NCI-H2196 treated with DMSO at 0.1 percent for 48 hours (cell line): ENCODE data around the gene SCUBE3.

Experiments used
- DNase-seq: peaks from one replicate; lab custom pipeline; 2025; ENCODE audit not compliant: unreplicated experiment; lab: John Stamatoyannopoulos, UW

SCUBE3 gene

GRCh38 chr6:35237476-35237875, 23.7 kb downstream of the SCUBE3 start:
- DNase-seq: no peak

GRCh38 chr6:35238843-35239289, 25.1 kb downstream of the SCUBE3 start:
- DNase-seq: no peak

- no peak for DNase-seq
Observed at GRCh38 chr6:35239581-35239980, 25.8 kb downstream of the SCUBE3 start.

- peak; percentile 28 for DNase-seq
Observed at GRCh38 chr6:35240838-35241801, 27.4 kb downstream of the SCUBE3 start.

GRCh38 chr6:35242486-35242885, 28.7 kb downstream of the SCUBE3 start:
- DNase-seq: no peak

GRCh38 chr6:35242906-35243305, 29.1 kb downstream of the SCUBE3 start:
- DNase-seq: no peak

- no peak for DNase-seq
Observed at GRCh38 chr6:35243386-35243958, 29.7 kb downstream of the SCUBE3 start.

- no peak for DNase-seq
Observed at GRCh38 chr6:35244551-35244950, 30.8 kb downstream of the SCUBE3 start.

GRCh38 chr6:35247642-35248231, 34.0 kb downstream of the SCUBE3 start:
- DNase-seq: no peak

- no peak for DNase-seq
Observed at GRCh38 chr6:35248300-35248699, 34.5 kb downstream of the SCUBE3 start.

GRCh38 chr6:35248965-35249364, 35.2 kb downstream of the SCUBE3 start:
- no peak for DNase-seq

- DNase-seq: no peak
Observed at GRCh38 chr6:35251949-35252348, 38.2 kb downstream of the SCUBE3 start.

GRCh38 chr6:35253249-35253648, 39.5 kb downstream of the SCUBE3 start:
- DNase-seq: no peak

GRCh38 chr6:35258336-35258735, 44.6 kb downstream of the SCUBE3 start:
- no peak for DNase-seq

GRCh38 chr6:35258858-35259193, 45.1 kb downstream of the SCUBE3 start:
- no peak for DNase-seq

- peak; percentile 94 for DNase-seq
Observed at GRCh38 chr6:35259194-35259947, 45.6 kb downstream of the SCUBE3 start, which contains the start of gene ZNF76. Gene ZNF76, plus strand, starts transcription at chr6:35259735. Its CDS starts 21,417 bp downstream, at chr6:35281152.

GRCh38 chr6:35259948-35260590, 46.3 kb downstream of the SCUBE3 start:
- DNase-seq: peak; percentile 59

- no peak for DNase-seq
Observed at GRCh38 chr6:35260591-35261570, 47.1 kb downstream of the SCUBE3 start.

GRCh38 chr6:35262596-35262995, 48.8 kb downstream of the SCUBE3 start:
- no peak for DNase-seq
